HCT116 (cell line): Measurements from ENCODE around the gene CNTN5.
"Not testable (repeated sequence)": the region's sequence is repeated elsewhere in the genome, so short reads cannot be mapped to it uniquely, and the experiment has no call there.

Experiments used
- CTCF ChIP-seq, 3 experiments: fragments of 200-600 bp in 1 of 3; sonication (generic) in 1 of 3; IDR thresholded peaks in 2 of 3; conservative IDR thresholded peaks in 1 of 3; 2 replicates each; pipeline ENCODE4 v1.5.1; 2012 to 2017; ENCODE audit warnings: low read depth in 2 of 3, low read length in 2 of 3, antibody characterized with exemption in 1 of 3, borderline replicate concordance in 1 of 3, control low read depth in 1 of 3, mild to moderate bottlenecking in 1 of 3, mixed read lengths in 1 of 3, mixed run types in 1 of 3, moderate library complexity in 1 of 3; ENCODE audit not compliant: insufficient read depth in 1 of 3
- EGR1 ChIP-seq: IDR thresholded peaks from 2 replicates; pipeline ENCODE4 v1.6.1; 2012; ENCODE audit warnings: low read depth
- EZH2 ChIP-seq: fragments of 200-600 bp; sonication (generic); IDR thresholded peaks from 2 replicates; pipeline ENCODE4 v1.6.1; 2017; ENCODE audit warnings: antibody characterized with exemption, mixed run types
- POLR2A ChIP-seq: IDR thresholded peaks from 2 replicates; pipeline ENCODE4 v1.7.0; 2011; ENCODE audit warnings: borderline replicate concordance; ENCODE audit not compliant: insufficient read depth, insufficient read length; ENCODE audit errors: extremely low read depth
- POLR2AphosphoS5 ChIP-seq: IDR thresholded peaks from 2 replicates; pipeline ENCODE4 v1.6.1; 2011; ENCODE audit warnings: mild to moderate bottlenecking, low read depth, low read length, moderate library complexity
- REST ChIP-seq: IDR thresholded peaks from 2 replicates; pipeline ENCODE4 v1.6.1; 2012; ENCODE audit warnings: low read depth
- ZNF274 ChIP-seq: fragments of 200-500 bp; sonication (Bioruptor generic); IDR thresholded peaks from 2 replicates; pipeline ENCODE4 v1.6.1; 2014; ENCODE audit warnings: mild to moderate bottlenecking, low read depth, low read length, inconsistent platforms
- TF ChIP-seq, protein P1 (sequence below): IDR thresholded peaks from 2 replicates; pipeline ENCODE4 v1.6.1; 2012
- TF ChIP-seq, protein P2 (sequence below): IDR thresholded peaks from 2 replicates; pipeline ENCODE4 v1.6.1; 2011; ENCODE audit warnings: mild to moderate bottlenecking, low read length, moderate library complexity; ENCODE audit not compliant: insufficient replicate concordance; ENCODE audit errors: extremely low read depth

GRCh38 chr11:100257238-100257803 lies 1236.6 kb downstream of the CNTN5 start:
- TF ChIP-seq, protein P1, sequence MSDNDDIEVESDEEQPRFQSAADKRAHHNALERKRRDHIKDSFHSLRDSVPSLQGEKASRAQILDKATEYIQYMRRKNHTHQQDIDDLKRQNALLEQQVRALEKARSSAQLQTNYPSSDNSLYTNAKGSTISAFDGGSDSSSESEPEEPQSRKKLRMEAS, result not testable (repeated sequence)
- TF ChIP-seq REST; CTCF (IDR thresholded peaks at IDR 0.05 in 2 of 3, conservative IDR thresholded peaks at IDR 0.05 in 1 of 3; ENCODE audit: borderline replicate concordance in 1 of 3, insufficient read depth in 1 of 3, low read depth in 2 of 3, low read length in 2 of 3); EZH2; POLR2A; ZNF274; POLR2AphosphoS5; EGR1: not testable (repeated sequence)
- TF ChIP-seq, protein P2, sequence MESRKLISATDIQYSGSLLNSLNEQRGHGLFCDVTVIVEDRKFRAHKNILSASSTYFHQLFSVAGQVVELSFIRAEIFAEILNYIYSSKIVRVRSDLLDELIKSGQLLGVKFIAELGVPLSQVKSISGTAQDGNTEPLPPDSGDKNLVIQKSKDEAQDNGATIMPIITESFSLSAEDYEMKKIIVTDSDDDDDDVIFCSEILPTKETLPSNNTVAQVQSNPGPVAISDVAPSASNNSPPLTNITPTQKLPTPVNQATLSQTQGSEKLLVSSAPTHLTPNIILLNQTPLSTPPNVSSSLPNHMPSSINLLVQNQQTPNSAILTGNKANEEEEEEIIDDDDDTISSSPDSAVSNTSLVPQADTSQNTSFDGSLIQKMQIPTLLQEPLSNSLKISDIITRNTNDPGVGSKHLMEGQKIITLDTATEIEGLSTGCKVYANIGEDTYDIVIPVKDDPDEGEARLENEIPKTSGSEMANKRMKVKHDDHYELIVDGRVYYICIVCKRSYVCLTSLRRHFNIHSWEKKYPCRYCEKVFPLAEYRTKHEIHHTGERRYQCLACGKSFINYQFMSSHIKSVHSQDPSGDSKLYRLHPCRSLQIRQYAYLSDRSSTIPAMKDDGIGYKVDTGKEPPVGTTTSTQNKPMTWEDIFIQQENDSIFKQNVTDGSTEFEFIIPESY, result not testable (repeated sequence)
